ENCODE data around the gene CNOT8.

DNA sequence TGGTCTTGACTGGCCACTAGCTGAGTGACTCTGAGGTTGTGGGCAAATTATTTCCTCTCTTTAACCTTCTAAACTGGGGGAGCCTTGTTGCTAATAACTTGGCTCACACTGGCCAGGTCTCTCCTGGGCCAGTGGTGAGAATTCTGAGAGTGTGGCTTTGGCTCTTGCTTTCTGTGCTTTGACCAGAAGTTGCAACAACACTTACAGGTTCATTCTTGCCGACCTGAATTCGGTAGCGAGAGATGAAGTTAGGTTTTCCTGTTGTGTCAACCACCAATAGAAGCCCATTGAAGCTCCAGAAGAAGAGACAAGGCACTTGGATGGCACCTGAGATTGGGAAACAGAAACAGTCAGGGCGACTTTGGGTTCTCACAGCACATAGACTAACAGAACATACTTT lies 27.8 kb upstream of the CNOT8 start:
- no peak for TF ChIP-seq POLR2A (IDR thresholded peaks at IDR 0.05; ENCODE audit: low read depth, low read length)
- TF ChIP-seq POLR2AphosphoS5 (IDR thresholded peaks at IDR 0.05; ENCODE audit: low read depth, low read length), result no peak
- no peak for TF ChIP-seq POU2F2 (IDR thresholded peaks at IDR 0.05; ENCODE audit: low read depth, low read length)
- TF ChIP-seq PAX5 (IDR thresholded peaks at IDR 0.05; ENCODE audit: insufficient read depth, low read length, severe bottlenecking), result no peak
- no peak for TF ChIP-seq TAF1 (IDR thresholded peaks at IDR 0.05; ENCODE audit: low read depth, low read length)

Measured in GM12891 (cell line).